HEK293 (cell line): ENCODE measurements around the gene EGFLAM.

Experiments
- CTCF ChIA-PET: fragments of 350-600 bp; formaldehyde crosslinking; extraction: SDS; loops from one replicate; lab custom pipeline; 2021; ENCODE audit warnings: antibody characterized with exemption; lab: Yijun Ruan, JAX
- POLR2A ChIA-PET: fragments of 300-600 bp; formaldehyde crosslinking; extraction: SDS; loops from one replicate; lab custom pipeline; 2020; ENCODE audit warnings: antibody characterized with exemption, inconsistent platforms; lab: Yijun Ruan, JAX
- H3K27ac ChIP-seq: fragments of 200-500 bp; sonication (Bioruptor generic); 2 replicates; pipeline ENCODE4 v1.5.1; 2014; ENCODE audit warnings: low read depth, low read length, control low read depth, inconsistent platforms; ENCODE audit errors: extremely low read depth
- H3K36me3 ChIP-seq, 2 experiments: fragments of 200-500 bp in 1 of 2; sonication (Bioruptor generic) in 1 of 2; 1 replicate in 1 of 2; 2 replicates in 1 of 2; pipeline ENCODE4 v1.5.1; 2014 to 2017; ENCODE audit warnings: inconsistent platforms in 2 of 2, low read length in 2 of 2; ENCODE audit not compliant: control insufficient read depth in 2 of 2, insufficient read depth in 1 of 2
- H3K4me1 ChIP-seq: fragments of 200-500 bp; sonication (Bioruptor generic); 2 replicates; pipeline ENCODE4 v1.5.1; 2014; ENCODE audit warnings: mild to moderate bottlenecking, low read length, inconsistent platforms; ENCODE audit not compliant: control insufficient read depth, insufficient read depth
- H3K4me3 ChIP-seq: 2 replicates; pipeline ENCODE4 v1.5.1; 2011; ENCODE audit warnings: low read depth, mild to moderate bottlenecking, control low read depth, low read length, moderate library complexity
- H3K9me3 ChIP-seq: fragments of 200-500 bp; sonication (Bioruptor generic); 2 replicates; pipeline ENCODE4 v1.5.1; 2014; ENCODE audit warnings: low read depth, low read length, inconsistent platforms; ENCODE audit not compliant: control insufficient read depth, insufficient read depth
- AEBP2 ChIP-seq: fragments of 450-650 bp; formaldehyde crosslinking; IDR thresholded peaks from 2 replicates; pipeline ENCODE4 v1.5.1; 2016; ENCODE audit warnings: missing biosample characterization, missing genetic modification characterization, borderline replicate concordance
- GLI2 ChIP-seq: fragments of 450-650 bp; formaldehyde crosslinking; IDR thresholded peaks from 2 replicates; pipeline ENCODE4; 2017; ENCODE audit warnings: missing biosample characterization, missing genetic modification characterization, low read depth, borderline replicate concordance
- HOXC10 ChIP-seq: sonication (generic); formaldehyde crosslinking; IDR thresholded peaks from 2 replicates; pipeline ENCODE4 v1.8.1; 2023; ENCODE audit warnings: mild to moderate bottlenecking, missing genetic modification reagents
- IKZF3 ChIP-seq: fragments of 450-650 bp; IDR thresholded peaks from 2 replicates; pipeline ENCODE4 v1.5.0; 2018; ENCODE audit warnings: missing biosample characterization, mild to moderate bottlenecking, missing genetic modification characterization, moderate library complexity
- KLF10 ChIP-seq: fragments of 450-650 bp; IDR thresholded peaks from 2 replicates; pipeline ENCODE4 v1.5.1; 2018; ENCODE audit warnings: missing biosample characterization, mild to moderate bottlenecking, missing genetic modification characterization
- SCRT1 ChIP-seq: fragments of 450-650 bp; formaldehyde crosslinking; IDR thresholded peaks from 2 replicates; pipeline ENCODE4 v1.5.1; 2016; ENCODE audit warnings: missing biosample characterization, missing genetic modification characterization, borderline replicate concordance
- SP3 ChIP-seq: fragments of 450-650 bp; formaldehyde crosslinking; IDR thresholded peaks from 2 replicates; pipeline ENCODE4 v1.5.1; 2016; ENCODE audit warnings: missing biosample characterization, missing genetic modification characterization
- TCF7L2 ChIP-seq: IDR thresholded peaks from 2 replicates; pipeline ENCODE4 v1.6.1; 2011; ENCODE audit warnings: low read depth, mild to moderate bottlenecking, inconsistent platforms, low read length, moderate library complexity, borderline replicate concordance
- WT1 ChIP-seq: fragments of 450-650 bp; formaldehyde crosslinking; IDR thresholded peaks from 2 replicates; pipeline ENCODE4 v1.5.1; 2016; ENCODE audit warnings: missing biosample characterization, missing genetic modification characterization
- ZBTB1 ChIP-seq: fragments of 450-650 bp; formaldehyde crosslinking; IDR thresholded peaks from 2 replicates; pipeline ENCODE4 v1.5.1; 2016; ENCODE audit warnings: missing biosample characterization, missing genetic modification characterization
- ZBTB11 ChIP-seq: fragments of 450-650 bp; formaldehyde crosslinking; conservative IDR thresholded peaks from 2 replicates; pipeline ENCODE4 v1.5.1; 2016; ENCODE audit warnings: low read depth, missing biosample characterization, missing genetic modification characterization
- ZBTB20 ChIP-seq: fragments of 450-650 bp; formaldehyde crosslinking; IDR thresholded peaks from 2 replicates; pipeline ENCODE4 v1.5.1; 2016; ENCODE audit warnings: missing biosample characterization, missing genetic modification characterization
- ZBTB8A ChIP-seq: fragments of 450-650 bp; formaldehyde crosslinking; IDR thresholded peaks from 2 replicates; pipeline ENCODE4 v1.5.1; 2016; ENCODE audit warnings: missing biosample characterization, missing genetic modification characterization
- ZEB2 ChIP-seq: fragments of 450-650 bp; formaldehyde crosslinking; IDR thresholded peaks from 2 replicates; pipeline ENCODE4 v1.5.1; 2016; ENCODE audit warnings: missing biosample characterization, missing genetic modification characterization
- ZNF112 ChIP-seq: fragments of 450-650 bp; formaldehyde crosslinking; IDR thresholded peaks from 2 replicates; pipeline ENCODE4 v1.5.0; 2017; ENCODE audit warnings: missing biosample characterization, missing genetic modification characterization
- ZNF146 ChIP-seq: fragments of 450-650 bp; formaldehyde crosslinking; IDR thresholded peaks from 2 replicates; pipeline ENCODE4 v1.5.1; 2016; ENCODE audit warnings: missing biosample characterization, missing genetic modification characterization
- ZNF175 ChIP-seq: fragments of 450-650 bp; formaldehyde crosslinking; IDR thresholded peaks from 2 replicates; pipeline ENCODE4 v1.5.1; 2016; ENCODE audit warnings: missing biosample characterization, missing genetic modification characterization
- ZNF239 ChIP-seq: fragments of 450-650 bp; formaldehyde crosslinking; IDR thresholded peaks from 2 replicates; pipeline ENCODE4 v1.5.1; 2016; ENCODE audit warnings: missing biosample characterization, missing genetic modification characterization
- ZNF248 ChIP-seq: fragments of 450-650 bp; formaldehyde crosslinking; IDR thresholded peaks from 2 replicates; pipeline ENCODE4 v1.5.1; 2017; ENCODE audit warnings: missing biosample characterization, missing genetic modification characterization
- ZNF266 ChIP-seq: fragments of 450-650 bp; formaldehyde crosslinking; IDR thresholded peaks from 2 replicates; pipeline ENCODE4 v1.5.1; 2016; ENCODE audit warnings: missing biosample characterization, missing genetic modification characterization, low read depth
- ZNF311 ChIP-seq: fragments of 450-650 bp; formaldehyde crosslinking; IDR thresholded peaks from 2 replicates; pipeline ENCODE4 v1.5.1; 2017; ENCODE audit warnings: missing biosample characterization, missing genetic modification characterization, borderline replicate concordance
- ZNF335 ChIP-seq: fragments of 450-650 bp; formaldehyde crosslinking; conservative IDR thresholded peaks from 2 replicates; pipeline ENCODE4 v1.5.1; 2016; ENCODE audit warnings: missing biosample characterization, missing genetic modification characterization
- ZNF449 ChIP-seq: fragments of 450-650 bp; formaldehyde crosslinking; IDR thresholded peaks from 2 replicates; pipeline ENCODE4 v1.5.1; 2017; ENCODE audit warnings: missing biosample characterization, mild to moderate bottlenecking, missing genetic modification characterization, moderate library complexity
- ZNF473 ChIP-seq: fragments of 450-650 bp; formaldehyde crosslinking; IDR thresholded peaks from 2 replicates; pipeline ENCODE4 v1.5.1; 2017; ENCODE audit warnings: missing biosample characterization, missing genetic modification characterization
- ZNF610 ChIP-seq: fragments of 450-650 bp; formaldehyde crosslinking; IDR thresholded peaks from 2 replicates; pipeline ENCODE4 v1.5.1; 2016; ENCODE audit warnings: missing biosample characterization, missing genetic modification characterization, borderline replicate concordance
- ZNF692 ChIP-seq: fragments of 450-650 bp; formaldehyde crosslinking; IDR thresholded peaks from 2 replicates; pipeline ENCODE4 v1.5.1; 2016; ENCODE audit warnings: missing biosample characterization, missing genetic modification characterization
- ZNF791 ChIP-seq: fragments of 450-650 bp; formaldehyde crosslinking; IDR thresholded peaks from 2 replicates; pipeline ENCODE4 v1.5.1; 2016; ENCODE audit warnings: missing biosample characterization, missing genetic modification characterization
- ZNF843 ChIP-seq: fragments of 450-650 bp; formaldehyde crosslinking; IDR thresholded peaks from 2 replicates; pipeline ENCODE4 v1.5.1; 2016; ENCODE audit warnings: missing biosample characterization, missing genetic modification characterization
- ZSCAN18 ChIP-seq: fragments of 450-650 bp; formaldehyde crosslinking; IDR thresholded peaks from 2 replicates; pipeline ENCODE4 v1.5.1; 2016; ENCODE audit warnings: missing biosample characterization, missing genetic modification characterization

EGFLAM gene

GRCh38 chr5:38452201-38452600 is 193.8 kb downstream of the EGFLAM start:
- POLR2A ChIA-PET, result interaction anchor here (0.7 to 0.8 kb wide), 2 partner anchors 80 to 244 kb away, joined by 3 to 5 read pairs; no protein-coding TSS in a partner anchor
- TF ChIP-seq ZNF146 (tag by site-specific recombination), result no peak
- no peak for TF ChIP-seq ZBTB1 (tag by site-specific recombination)
- TF ChIP-seq ZBTB11, result no peak
- TF ChIP-seq ZBTB20, result no peak
- no peak for TF ChIP-seq ZNF311 (tag by site-specific recombination)
- TF ChIP-seq SP3 (tag by site-specific recombination), result no peak
- TF ChIP-seq ZNF112 (tag by site-specific recombination), result no peak
- TF ChIP-seq TCF7L2, result no peak
- TF ChIP-seq ZNF248 (tag by site-specific recombination), result no peak
- TF ChIP-seq ZEB2 (tag by site-specific recombination), result no peak
- TF ChIP-seq IKZF3 (tag by site-specific recombination), result no peak
- TF ChIP-seq ZNF175 (tag by site-specific recombination), result no peak
- no peak for TF ChIP-seq KLF10 (tag by site-specific recombination)
- no peak for TF ChIP-seq HOXC10
- TF ChIP-seq ZNF266, result no peak
- TF ChIP-seq ZNF473 (tag by site-specific recombination), result no peak
- TF ChIP-seq ZBTB8A (tag by site-specific recombination), result no peak
- no peak for TF ChIP-seq WT1
- no peak for TF ChIP-seq ZNF610 (tag by site-specific recombination)

GRCh38 chr5:38453506-38453905 is 195.1 kb downstream of the EGFLAM start:
- H3K4me3 ChIP-seq, result no peak overlapping the region
- no peaks in the 10 kb centered on the region for H3K36me3 ChIP-seq
- CTCF ChIA-PET, result interaction anchor here (0.6 to 4.4 kb wide), 5 partner anchors 12 to 627 kb away, joined by 3 to 29 read pairs (median 4); no protein-coding TSS in a partner anchor
- POLR2A ChIA-PET, result no interaction called here
- no peaks in the 10 kb centered on the region for H3K4me1 ChIP-seq
- H3K9me3 ChIP-seq, result no peaks in the 10 kb centered on the region
- no peak overlapping the region for H3K27ac ChIP-seq
- TF ChIP-seq ZNF791 (no peak), ZNF843 (no peak), ZNF449 (tag by site-specific recombination) (no peak), AEBP2 (tag by site-specific recombination) (no peak), SCRT1 (no peak), GLI2 (tag by site-specific recombination) (no peak), ZNF239 (tag by site-specific recombination) (no peak), ZSCAN18 (tag by site-specific recombination) (no peak), ZNF335 (tag by site-specific recombination) (no peak), ZNF692 (no peak)

More at GRCh38 chr5:38452201-38452600, 193.8 kb downstream of the EGFLAM start:
- H3K4me3 ChIP-seq, result no peak overlapping the region
- no peak overlapping the region for H3K27ac ChIP-seq
- no peaks in the 10 kb centered on the region for H3K36me3 ChIP-seq
- H3K4me1 ChIP-seq, result no peaks in the 10 kb centered on the region
- CTCF ChIA-PET, result interaction anchor here (0.7 to 11.6 kb wide), 3 partner anchors 10 to 359 kb away, joined by 5 to 333 read pairs (median 29); no protein-coding TSS in a partner anchor
- no peaks in the 10 kb centered on the region for H3K9me3 ChIP-seq
